GM10266 (cell line): ENCODE measurements around the gene MYO10.

Source experiments
- DNase-seq: peaks from one replicate; pipeline ENCODE4 v3.0.0; 2012; ENCODE audit errors: extremely low spot score
- TF ChIP-seq, protein P1 (sequence below): IDR thresholded peaks from 2 replicates; pipeline ENCODE4 v1.5.1; 2012; ENCODE audit warnings: mild to moderate bottlenecking, low read depth; ENCODE audit not compliant: control insufficient read depth, insufficient read depth; ENCODE audit errors: missing control alignments

MYO10 gene

DNA sequence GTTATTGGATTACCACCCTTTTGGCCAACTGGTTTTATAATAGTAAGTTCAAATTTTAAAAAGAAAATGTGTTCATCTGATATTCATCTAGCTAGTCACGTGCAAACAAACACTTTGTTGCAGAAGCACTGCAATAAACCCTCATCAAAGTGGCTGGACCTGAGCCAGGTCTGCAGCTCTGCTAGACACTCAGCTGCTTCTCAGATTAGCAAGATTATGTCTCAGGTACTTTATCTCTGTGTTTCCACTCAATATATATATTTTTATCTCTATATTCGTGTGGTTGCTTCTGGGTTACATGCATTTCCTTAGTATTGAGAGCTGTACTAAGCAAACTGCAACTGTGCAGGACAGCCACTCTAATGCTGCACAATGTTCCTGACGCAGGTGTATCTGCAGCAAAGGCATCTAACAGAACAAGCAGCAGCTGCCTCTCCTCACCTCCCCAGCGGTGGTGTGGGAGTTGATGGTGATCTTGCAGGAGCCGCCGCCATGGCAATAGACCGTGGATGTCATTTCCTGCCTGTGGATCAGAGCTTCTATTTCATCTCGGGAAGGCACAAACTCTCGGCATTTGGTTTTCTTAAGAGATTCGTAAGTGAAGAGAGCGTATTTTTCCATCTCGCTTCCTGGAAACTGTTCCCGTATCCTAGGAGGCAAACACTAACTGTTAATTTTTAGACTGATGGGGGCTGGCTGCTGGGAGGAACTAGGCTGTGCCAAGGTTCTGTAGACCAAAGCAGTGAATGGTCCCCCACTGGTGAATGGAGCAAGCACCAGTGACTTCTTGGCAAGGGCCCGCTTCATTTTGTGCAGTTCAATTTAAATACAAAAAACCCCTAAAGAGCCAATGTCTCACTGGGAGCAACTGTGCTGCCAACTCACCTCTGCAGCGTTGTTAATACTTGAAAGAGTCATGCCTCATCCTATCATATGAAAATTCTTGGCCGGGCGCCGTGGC lies 262.6 kb downstream of the MYO10 start:
- no peak for DNase-seq
- TF ChIP-seq, protein P1, sequence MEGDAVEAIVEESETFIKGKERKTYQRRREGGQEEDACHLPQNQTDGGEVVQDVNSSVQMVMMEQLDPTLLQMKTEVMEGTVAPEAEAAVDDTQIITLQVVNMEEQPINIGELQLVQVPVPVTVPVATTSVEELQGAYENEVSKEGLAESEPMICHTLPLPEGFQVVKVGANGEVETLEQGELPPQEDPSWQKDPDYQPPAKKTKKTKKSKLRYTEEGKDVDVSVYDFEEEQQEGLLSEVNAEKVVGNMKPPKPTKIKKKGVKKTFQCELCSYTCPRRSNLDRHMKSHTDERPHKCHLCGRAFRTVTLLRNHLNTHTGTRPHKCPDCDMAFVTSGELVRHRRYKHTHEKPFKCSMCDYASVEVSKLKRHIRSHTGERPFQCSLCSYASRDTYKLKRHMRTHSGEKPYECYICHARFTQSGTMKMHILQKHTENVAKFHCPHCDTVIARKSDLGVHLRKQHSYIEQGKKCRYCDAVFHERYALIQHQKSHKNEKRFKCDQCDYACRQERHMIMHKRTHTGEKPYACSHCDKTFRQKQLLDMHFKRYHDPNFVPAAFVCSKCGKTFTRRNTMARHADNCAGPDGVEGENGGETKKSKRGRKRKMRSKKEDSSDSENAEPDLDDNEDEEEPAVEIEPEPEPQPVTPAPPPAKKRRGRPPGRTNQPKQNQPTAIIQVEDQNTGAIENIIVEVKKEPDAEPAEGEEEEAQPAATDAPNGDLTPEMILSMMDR = no peak

GRCh38 chr5:16671208-16671607 lies 264.9 kb downstream of the MYO10 start:
- no peak for DNase-seq
- TF ChIP-seq, protein P1 = no peak

GRCh38 chr5:16669776-16670175 lies 266.3 kb downstream of the MYO10 start:
- no peak for DNase-seq

DNA sequence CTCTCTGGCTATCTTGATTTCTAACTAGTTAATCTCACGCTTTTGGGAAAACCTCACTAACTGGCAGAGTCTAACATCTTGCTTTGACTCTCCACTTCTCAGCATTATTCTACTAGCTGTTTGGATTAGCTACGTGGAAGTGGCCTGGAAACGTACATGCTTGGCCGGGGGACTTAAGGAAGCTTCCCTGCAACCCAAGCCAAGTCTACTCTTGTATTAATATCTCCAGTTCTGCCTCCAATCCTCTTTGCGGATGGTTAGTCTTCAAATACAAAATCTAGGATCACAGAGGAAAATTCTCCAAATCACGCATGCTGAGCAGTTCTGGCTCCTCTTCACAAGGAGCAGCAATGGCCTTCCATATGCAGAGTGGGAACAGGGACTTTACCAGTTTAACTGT lies 267.5 kb downstream of the MYO10 start:
- TF ChIP-seq, protein P1 = no peak
- DNase-seq = no peak

More at GRCh38 chr5:16669776-16670175, 266.3 kb downstream of the MYO10 start:
- TF ChIP-seq, protein P1 = no peak

DNA sequence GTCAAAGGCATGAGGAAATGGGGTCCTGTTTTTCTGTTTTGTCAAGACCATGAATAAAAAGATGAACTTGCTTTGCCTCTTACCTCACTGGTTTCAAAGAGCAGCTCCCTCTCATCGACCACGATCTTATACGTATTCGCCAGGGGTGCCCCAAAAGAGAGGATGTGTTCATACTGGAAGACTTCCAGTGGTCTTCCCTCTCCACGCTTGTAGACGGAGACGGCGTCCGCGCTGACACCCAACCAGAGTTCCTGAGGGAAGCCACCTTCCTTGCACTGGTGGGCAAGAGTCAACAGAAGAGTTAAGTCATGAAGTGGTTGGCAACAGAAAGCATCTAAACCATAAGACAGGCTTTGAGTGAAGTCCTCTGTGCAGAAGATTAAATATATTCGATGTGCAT lies 267.9 kb downstream of the MYO10 start:
- no peak for DNase-seq
- TF ChIP-seq, protein P1 = no peak

GRCh38 chr5:16666883-16667398 lies 269.1 kb downstream of the MYO10 start:
- TF ChIP-seq, protein P1 = no peak
- no peak for DNase-seq

DNA sequence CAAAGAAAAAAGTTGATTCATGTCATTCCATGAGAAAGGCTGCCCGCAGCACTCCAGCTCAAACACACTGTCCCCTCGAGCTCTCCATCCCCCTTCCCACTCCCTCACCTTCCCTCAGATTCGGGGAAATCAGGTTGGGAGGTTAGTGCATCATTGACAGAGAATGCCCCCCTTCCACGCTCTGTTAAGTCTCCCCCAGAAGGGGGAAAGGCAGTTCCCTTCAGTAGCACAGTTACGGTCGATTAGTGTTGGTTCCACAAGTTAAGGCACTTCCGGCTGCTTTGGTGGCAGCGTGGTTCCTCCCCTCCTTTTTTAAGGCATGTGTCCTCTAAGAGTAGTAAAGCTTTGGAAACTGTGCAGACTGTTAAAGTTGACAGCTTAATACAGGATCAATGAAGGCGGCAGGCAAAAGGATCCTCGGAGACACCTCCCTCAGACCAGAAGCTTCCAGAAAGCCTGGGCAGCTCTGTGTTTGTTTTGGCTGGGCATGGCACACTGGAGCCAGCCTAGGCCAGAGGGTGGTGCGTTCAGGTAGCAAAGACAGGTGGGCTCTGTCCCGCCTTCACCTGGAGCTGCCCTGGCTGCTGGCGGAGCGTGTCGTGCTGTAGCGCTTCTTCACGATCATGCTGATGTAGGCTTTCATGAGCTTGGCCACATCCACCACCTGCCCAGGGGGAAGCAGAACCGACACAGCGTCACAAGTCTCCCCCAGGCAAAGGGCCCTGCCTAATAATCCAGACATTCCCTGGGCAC lies 269.8 kb downstream of the MYO10 start:
- no peak for DNase-seq
- TF ChIP-seq, protein P1 = no peak
